Activated effector memory CD4-positive, alpha-beta T cell treated with anti-CD3 and anti-CD28 coated beads, Interleukin-2, amount 50 U/mL, for 16 hours (primary cell): ENCODE measurements around the gene SIVA1.

Experiments
- DNase-seq: peaks from one replicate; pipeline ENCODE4 v3.0.0-alpha.2; 2020

SIVA1 gene

GRCh38 chr14:104751539-104752422 lies 1.2 kb upstream of the SIVA1 start:
- no peak for DNase-seq

- no peak for DNase-seq
Observed at GRCh38 chr14:104752423-104752734, 568 bp upstream of the SIVA1 start.

- no peak for DNase-seq
Observed at GRCh38 chr14:104753528-104754212, 723 bp downstream of the SIVA1 start.

GRCh38 chr14:104754213-104754851 lies 1.4 kb downstream of the SIVA1 start:
- DNase-seq: no peak

- no peak for DNase-seq
Observed at GRCh38 chr14:104755621-104756020, 2.7 kb downstream of the SIVA1 start.

GRCh38 chr14:104756477-104757237 lies 3.7 kb downstream of the SIVA1 start:
- DNase-seq: no peak

- DNase-seq: no peak
Observed at GRCh38 chr14:104757238-104757585, 4.3 kb downstream of the SIVA1 start.

- DNase-seq: no peak
Observed at GRCh38 chr14:104757681-104758392, 4.9 kb downstream of the SIVA1 start.

GRCh38 chr14:104758981-104759969 lies 6.3 kb downstream of the SIVA1 start:
- no peak for DNase-seq

- no peak for DNase-seq
Observed at GRCh38 chr14:104765517-104765916, 12.6 kb downstream of the SIVA1 start.

GRCh38 chr14:104766256-104766862 lies 13.4 kb downstream of the SIVA1 start:
- no peak for DNase-seq

GRCh38 chr14:104766863-104767633 lies 14.1 kb downstream of the SIVA1 start:
- DNase-seq: no peak

GRCh38 chr14:104767634-104767918 lies 14.6 kb downstream of the SIVA1 start:
- no peak for DNase-seq

GRCh38 chr14:104768437-104769323 lies 15.7 kb downstream of the SIVA1 start:
- DNase-seq: peak; percentile 97

- DNase-seq: no peak
Observed at GRCh38 chr14:104769324-104770071, 16.6 kb downstream of the SIVA1 start.

- DNase-seq: no peak
Observed at GRCh38 chr14:104770072-104770579, 17.2 kb downstream of the SIVA1 start.

- DNase-seq: no peak
Observed at GRCh38 chr14:104770851-104771272, 17.9 kb downstream of the SIVA1 start.

- DNase-seq: no peak
Observed at GRCh38 chr14:104771374-104771773, 18.4 kb downstream of the SIVA1 start.
